NAMALWA (cell line): ENCODE measurements around the gene AGAP1.
"Not testable (repeated sequence)": the region's sequence is repeated elsewhere in the genome, so short reads cannot be mapped to it uniquely, and the experiment has no call there.

Experiments used
- DNase-seq: peaks from one replicate; pipeline ENCODE4 v3.0.0-alpha.2; 2015; ENCODE audit warnings: low spot score

Gene AGAP1

DNA sequence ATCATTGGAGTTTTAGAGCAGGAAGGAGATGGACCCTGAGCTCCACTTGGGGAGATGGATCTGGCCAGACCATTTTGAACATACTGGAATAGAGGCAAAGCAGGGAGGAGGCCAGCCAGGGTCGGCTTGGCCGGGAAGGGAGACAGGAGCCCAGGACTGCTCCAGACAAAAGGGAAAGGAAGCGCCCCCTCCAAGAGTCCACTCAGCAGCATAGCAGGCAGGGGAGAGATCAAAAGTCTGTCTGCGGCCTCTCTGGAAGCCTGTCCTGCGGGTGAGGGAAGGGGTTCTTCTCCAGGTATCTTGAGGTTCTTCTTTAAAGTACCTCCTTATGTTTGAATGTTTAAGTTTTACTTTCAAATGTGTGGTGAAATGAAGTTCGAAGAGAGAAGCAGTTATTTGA lies 548.2 kb downstream of the AGAP1 start:
- no peak for DNase-seq

GRCh38 chr2:236044191-236044590 lies 550.3 kb downstream of the AGAP1 start:
- DNase-seq: no peak

DNA sequence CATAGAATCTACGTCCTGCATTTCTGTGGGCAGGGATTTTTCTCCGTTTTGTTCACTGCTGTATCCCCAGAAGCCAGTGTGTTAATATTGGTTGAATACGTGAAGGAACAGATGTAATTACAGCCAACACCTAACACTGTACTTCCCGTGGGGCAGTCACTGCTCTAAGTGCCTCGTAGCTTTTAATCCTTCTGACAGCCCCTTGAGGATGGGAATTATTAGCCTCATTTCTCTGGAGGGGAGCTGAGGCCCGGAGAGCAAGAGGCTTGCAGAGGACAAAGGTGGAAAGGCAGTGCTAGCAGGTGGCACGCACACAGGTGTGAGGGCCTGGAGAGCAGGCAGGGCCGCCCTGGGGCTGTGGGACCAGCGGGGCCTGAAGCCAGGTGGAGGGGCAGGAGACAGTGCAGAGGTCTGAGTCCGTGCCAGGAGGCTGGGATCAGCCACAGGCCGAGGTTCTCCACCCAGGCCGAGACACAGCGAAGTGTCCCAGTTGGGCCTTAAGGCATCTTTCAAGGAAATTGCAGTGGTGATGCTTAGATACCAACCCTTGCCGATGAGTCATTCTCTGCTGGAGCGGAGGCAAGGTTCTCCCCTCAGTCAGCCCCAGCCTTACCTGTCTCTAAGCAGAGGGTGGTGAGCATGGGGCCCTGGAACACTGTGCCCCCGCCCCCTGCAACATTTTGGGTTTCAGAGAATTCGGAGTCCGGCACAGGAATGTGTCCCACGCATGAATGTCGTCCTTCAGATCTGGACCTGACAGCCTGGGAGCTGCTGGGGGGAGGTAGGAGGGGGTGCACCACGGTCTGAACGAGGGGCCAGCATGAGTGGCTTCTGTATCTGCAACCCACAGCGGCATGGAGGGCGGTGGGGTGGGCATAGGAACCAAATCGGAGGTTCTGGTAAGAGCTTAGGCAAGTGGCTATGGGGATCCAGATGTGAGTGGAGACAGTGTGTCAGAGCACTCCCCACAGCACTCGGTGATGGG lies 551.7 kb downstream of the AGAP1 start:
- DNase-seq: no peak

GRCh38 chr2:236046715-236047114 lies 552.9 kb downstream of the AGAP1 start:
- no peak for DNase-seq

DNA sequence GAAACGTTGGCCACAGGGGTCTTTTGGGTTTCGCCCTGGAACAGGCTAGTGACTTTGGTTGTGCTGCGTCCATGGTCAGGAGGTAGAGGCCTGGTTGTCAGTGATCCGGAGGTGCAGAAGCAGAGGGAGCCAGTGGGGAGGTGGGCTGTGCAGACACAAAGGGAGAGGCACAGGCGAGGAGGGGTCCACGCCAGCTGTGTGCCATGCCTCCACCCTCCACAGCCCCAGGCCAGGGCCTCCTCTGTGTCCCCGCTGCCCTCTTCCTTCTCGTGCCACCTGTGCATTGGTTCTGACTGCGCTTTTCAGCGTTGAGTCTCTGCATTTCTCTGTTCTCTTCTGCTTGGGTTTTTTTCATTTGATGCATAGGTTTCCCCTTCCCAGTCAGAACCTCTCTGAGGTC lies 553.3 kb downstream of the AGAP1 start:
- no peak for DNase-seq

DNA sequence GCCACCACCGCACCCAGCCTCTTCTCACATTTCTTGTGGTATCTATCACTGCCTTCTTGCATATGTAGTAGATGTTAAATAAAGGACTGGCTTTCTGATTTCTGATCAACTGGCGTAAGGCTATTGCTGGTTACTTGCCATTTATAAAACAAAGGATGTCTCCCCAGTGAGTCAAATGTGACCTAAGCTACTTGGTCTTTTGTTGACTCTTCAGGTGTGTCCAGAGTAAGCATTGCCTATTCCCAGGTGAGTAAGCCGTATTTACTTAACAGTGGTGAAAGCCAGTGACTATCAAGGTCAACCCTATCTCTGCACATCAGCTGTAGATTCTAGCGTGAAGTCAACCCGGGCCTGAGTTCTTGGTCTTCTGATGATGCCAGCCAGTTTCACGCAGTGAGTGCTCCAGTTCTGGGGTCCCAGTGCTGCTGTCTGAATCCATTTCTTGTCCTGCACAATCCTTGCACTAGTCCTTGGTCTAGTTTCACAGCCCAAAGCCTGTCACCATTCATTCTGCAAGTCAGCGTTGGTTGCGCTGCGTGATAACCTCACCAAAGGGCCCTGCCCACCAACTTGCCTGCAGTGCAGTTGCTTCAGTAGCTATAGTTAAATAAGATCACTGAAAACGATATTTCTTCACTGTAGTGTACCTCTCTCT lies 554.2 kb downstream of the AGAP1 start:
- no peak for DNase-seq

DNA sequence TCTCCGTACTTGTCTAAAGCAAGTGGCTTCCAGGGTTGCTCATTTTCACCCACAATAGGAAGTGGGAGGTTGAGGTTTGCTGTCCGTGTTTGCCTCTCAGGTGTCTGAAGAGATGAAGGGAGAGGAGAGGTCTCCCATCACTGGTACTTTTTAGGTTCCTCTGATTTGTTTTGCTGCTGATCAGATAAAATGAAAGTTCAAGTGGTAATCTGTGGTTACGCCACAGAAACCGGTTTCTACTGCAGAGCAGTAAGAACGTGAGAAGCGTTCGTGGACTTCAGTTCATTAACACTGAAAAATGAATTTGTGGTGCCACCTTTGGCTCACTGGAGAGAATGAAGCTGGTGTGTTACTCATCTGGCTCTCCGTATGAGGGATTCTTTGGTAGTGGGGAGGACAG lies 556.1 kb downstream of the AGAP1 start:
- DNase-seq: no peak

GRCh38 chr2:236051351-236051750 lies 557.5 kb downstream of the AGAP1 start:
- DNase-seq: no peak

DNA sequence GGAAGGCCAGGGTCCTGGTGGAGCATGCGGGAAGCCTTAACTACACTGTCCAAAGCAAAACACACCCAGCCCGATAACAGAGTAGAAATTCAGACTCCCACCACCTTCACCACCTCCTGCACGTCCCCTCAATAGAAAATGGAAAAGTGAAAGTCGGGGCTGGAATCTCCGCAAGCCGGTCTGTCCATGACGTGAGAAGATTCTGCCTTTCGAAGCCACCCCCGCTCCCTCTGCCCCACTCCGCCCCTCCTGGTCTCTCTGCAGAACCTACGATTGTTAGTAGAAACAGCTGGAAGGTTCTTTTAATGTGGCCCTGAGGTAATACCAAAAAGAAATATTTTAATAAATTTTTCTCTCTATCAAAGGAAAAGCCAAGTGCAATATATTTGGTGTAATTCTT lies 558.0 kb downstream of the AGAP1 start:
- DNase-seq: no peak

DNA sequence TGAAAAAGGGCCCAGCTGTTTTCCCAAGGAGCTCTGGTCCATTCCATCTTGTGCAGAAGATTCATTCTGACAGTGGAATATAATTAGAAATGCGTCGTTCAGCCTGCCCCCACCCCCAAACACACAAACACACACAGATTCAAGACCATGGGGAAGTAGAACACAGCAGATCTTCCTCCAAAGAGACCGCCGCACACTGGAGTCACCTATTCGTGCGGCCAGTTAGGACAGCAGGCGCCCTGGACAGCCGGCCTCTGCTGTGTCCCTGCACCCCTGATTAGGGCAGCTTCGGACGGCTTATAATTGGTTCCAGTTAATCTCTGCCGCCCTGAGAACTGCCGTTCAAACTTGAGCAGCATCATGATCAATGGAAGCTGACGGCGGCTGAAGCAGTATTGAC lies 558.4 kb downstream of the AGAP1 start:
- no peak for DNase-seq

- DNase-seq: no peak
These were observed 559.3 kb downstream of the AGAP1 start for GRCh38 chr2:236052926-236053821.

GRCh38 chr2:236054125-236054524 lies 560.3 kb downstream of the AGAP1 start:
- no peak for DNase-seq

DNA sequence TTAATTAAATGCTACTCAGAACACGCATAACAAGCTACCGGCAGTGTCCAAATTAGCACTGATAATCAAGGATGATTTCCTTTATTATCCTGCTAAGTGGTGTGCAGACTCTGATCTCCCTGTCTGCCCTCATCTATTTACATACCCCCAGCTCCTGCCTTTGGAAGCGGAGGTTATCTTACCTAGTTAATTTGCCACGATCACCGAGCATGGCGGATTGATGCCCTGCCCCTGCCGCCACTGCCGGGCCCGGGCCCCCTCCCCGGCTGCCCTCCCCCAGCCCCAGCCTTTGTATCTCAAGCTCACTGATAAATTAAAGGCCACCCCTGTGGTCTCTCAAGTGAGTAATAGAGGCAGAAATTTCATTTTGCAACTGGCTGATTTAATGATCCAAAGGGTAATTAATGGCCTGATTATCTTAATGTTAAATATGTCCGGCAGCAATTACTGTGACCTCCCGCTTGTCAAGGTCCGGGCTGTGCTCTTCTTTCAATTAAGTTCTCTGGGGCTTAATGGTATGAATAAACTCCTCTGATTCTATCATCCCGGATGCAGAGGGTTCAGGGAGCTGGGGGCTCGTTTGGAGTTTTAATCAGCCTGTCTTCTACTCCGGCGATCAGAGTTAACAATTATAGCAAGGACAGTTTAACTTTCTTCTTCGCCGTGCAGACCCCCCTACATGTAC lies 560.9 kb downstream of the AGAP1 start:
- no peak for DNase-seq

- no peak for DNase-seq
These were observed 561.6 kb downstream of the AGAP1 start for GRCh38 chr2:236055471-236055870.

DNA sequence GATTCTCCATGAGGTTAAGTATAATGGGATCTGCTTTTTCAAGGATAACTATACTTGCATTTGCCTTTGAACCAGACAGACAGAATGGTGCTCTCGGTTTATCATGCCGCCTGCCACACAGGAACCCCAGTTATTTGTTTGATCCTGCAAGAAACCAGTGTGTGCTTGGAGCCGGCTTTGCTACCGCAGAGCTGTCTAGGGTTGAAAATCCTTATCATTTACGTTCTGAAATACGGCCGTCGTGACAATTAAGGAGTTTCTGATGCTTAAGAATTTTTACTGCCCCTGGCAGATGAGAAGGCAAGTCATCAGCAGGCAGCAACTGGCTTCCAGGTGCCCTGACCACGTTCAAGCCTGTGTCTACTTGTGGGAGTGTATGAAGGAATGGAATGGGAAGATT lies 562.3 kb downstream of the AGAP1 start:
- DNase-seq: no peak

DNA sequence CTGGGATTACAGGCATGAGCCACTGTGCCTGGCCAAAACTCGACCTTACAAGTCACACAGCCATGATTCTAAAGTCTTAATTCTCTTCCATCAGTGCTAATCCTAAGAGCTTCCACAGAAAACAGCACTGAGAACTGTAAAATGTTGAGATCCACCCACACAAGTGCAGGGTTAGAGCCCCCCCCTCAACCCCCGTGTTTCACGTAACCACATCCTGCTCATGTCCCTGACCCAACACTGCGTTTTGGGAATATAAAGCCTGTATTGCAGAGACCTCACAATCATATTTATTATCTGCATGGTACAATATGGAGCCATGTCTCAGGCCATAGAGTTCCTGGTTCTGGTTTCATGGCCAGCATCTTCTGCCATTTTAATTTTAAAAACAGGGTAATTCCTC lies 563.5 kb downstream of the AGAP1 start:
- DNase-seq: no peak

- DNase-seq: no peak
These were observed 567.7 kb downstream of the AGAP1 start for GRCh38 chr2:236061497-236061896.

DNA sequence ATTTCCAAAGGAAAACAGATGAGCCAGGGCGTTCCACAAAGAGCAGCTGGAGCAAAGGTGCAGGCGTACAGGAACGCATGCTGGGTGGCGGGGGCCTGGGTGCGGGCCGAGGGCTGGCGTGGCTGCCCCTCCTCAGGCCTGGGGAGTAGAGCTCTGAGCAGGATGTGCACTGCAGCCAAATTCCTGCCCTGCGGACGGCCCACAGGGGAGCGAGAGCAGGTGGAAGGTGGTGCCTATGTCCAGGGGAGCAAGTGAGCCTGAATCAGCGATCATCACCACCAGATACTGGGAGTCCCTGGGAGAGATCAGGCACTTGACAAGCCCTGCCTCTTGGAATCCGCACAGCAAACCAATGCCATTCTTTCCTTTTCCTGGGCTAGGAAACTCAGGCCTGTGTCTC lies 568.1 kb downstream of the AGAP1 start:
- DNase-seq: no peak

- DNase-seq: not testable (repeated sequence)
These were observed 569.0 kb downstream of the AGAP1 start for GRCh38 chr2:236062806-236063205.

- DNase-seq: no peak
These were observed 570.2 kb downstream of the AGAP1 start for GRCh38 chr2:236063994-236064393.

GRCh38 chr2:236065314-236066160 lies 571.7 kb downstream of the AGAP1 start:
- DNase-seq: no peak
